GM23248 (cell line): ENCODE results near the gene EHMT2. TPM values are rescaled to one million over a fixed set of nuclear protein-coding genes. Genes with fewer than 3 reads are reported as not detected.

Experiments used
- DNase-seq: peaks from one replicate; pipeline ENCODE4 v3.0.0-alpha.2; 2015
- H2AFZ ChIP-seq: fragments of 200-600 bp; sonication (generic); 2 replicates; pipeline ENCODE4 v1.6.1; 2016; ENCODE audit warnings: antibody characterized with exemption
- H3F3A ChIP-seq: fragments of 200-600 bp; sonication (generic); 2 replicates; pipeline ENCODE4 v1.6.1; 2016; ENCODE audit warnings: mild to moderate bottlenecking, antibody characterized with exemption, mixed run types; ENCODE audit not compliant: insufficient read depth
- H3K27ac ChIP-seq: fragments of 200-600 bp; sonication (generic); 2 replicates; pipeline ENCODE4 v1.5.1; 2016; ENCODE audit warnings: mild to moderate bottlenecking
- H3K27me3 ChIP-seq: fragments of 200-600 bp; sonication (generic); replicated peaks from 2 replicates; pipeline ENCODE4 v1.6.1; 2016; ENCODE audit warnings: mild to moderate bottlenecking; ENCODE audit not compliant: insufficient read depth
- H3K36me3 ChIP-seq: fragments of 200-600 bp; sonication (generic); 2 replicates; pipeline ENCODE4 v1.6.1; 2016; ENCODE audit warnings: low read depth, mild to moderate bottlenecking
- H3K4me1 ChIP-seq: fragments of 200-600 bp; sonication (generic); 2 replicates; pipeline ENCODE4 v1.6.1; 2016; ENCODE audit warnings: mild to moderate bottlenecking; ENCODE audit not compliant: insufficient read depth
- H3K4me2 ChIP-seq: fragments of 200-600 bp; sonication (generic); one replicate; pipeline ENCODE4 v1.6.1; 2016; ENCODE audit warnings: mild to moderate bottlenecking; ENCODE audit not compliant: unreplicated experiment
- H3K4me3 ChIP-seq: fragments of 200-600 bp; sonication (generic); 2 replicates; pipeline ENCODE4 v1.5.1; 2016; ENCODE audit warnings: mild to moderate bottlenecking
- H3K79me2 ChIP-seq: fragments of 200-600 bp; sonication (generic); 2 replicates; pipeline ENCODE4 v1.6.1; 2016; ENCODE audit warnings: mild to moderate bottlenecking; ENCODE audit not compliant: insufficient read depth
- H3K9ac ChIP-seq: fragments of 200-600 bp; sonication (generic); 2 replicates; pipeline ENCODE4 v1.6.1; 2016; ENCODE audit warnings: mild to moderate bottlenecking
- H3K9me2 ChIP-seq: fragments of 200-600 bp; sonication (generic); 2 replicates; pipeline ENCODE4 v1.6.1; 2016; ENCODE audit warnings: mixed run types, mild to moderate bottlenecking, moderate library complexity; ENCODE audit not compliant: insufficient read depth
- H3K9me3 ChIP-seq: fragments of 200-600 bp; sonication (generic); one replicate; pipeline ENCODE4 v1.6.1; 2017; ENCODE audit warnings: low read depth
- H4K20me1 ChIP-seq: fragments of 200-600 bp; sonication (generic); 2 replicates; pipeline ENCODE4 v1.6.0; 2016; ENCODE audit not compliant: insufficient read depth
- EZH2 ChIP-seq: fragments of 200-600 bp; sonication (generic); IDR thresholded peaks from 2 replicates; pipeline ENCODE4 v1.6.1; 2018; ENCODE audit warnings: antibody characterized with exemption, mild to moderate bottlenecking; ENCODE audit not compliant: insufficient read depth, poor library complexity, severe bottlenecking
- EZH2phosphoT487 ChIP-seq: fragments of 200-600 bp; sonication (generic); IDR thresholded peaks from 2 replicates; pipeline ENCODE4 v1.6.1; 2018; ENCODE audit warnings: antibody characterized with exemption, moderate library complexity, mild to moderate bottlenecking, low read depth; ENCODE audit not compliant: insufficient read depth
- whole genome bisulfite sequencing, 2 experiments: methylation state at CpG; one replicate each; pipeline ENCODE4 v1.1.6; 2015 to 2017; ENCODE audit warnings: low lambda C conversion rate in 2 of 2, low coverage in 1 of 2; ENCODE audit errors: missing lambda C conversion rate in 2 of 2; 5-methylcytosine and 5-hydroxymethylcytosine counted together
- in situ Hi-C: fragments of 300-500 bp; cut with MboI; formaldehyde crosslinking; loops from 2 replicates; pipeline ENCODE4 v1.15.0; 2020
- polyA plus RNA-seq: library from polyadenylated mRNA; unstranded; fragments of >200 nt; fragmentation: Nextera tagmentation; extraction: Ambion mirVana; gene quantifications from 2 replicates; pipeline ENCODE4 v1.2.1, GENCODE V29; 2016
- total RNA-seq: library from RNA; depleted of rRNA; stranded (reverse); fragments of >200 nt; shearing (Covaris generic); gene quantifications from 2 replicates; pipeline ENCODE4 v1.2.3, GENCODE V29; 2014

The EHMT2 gene
- total and polyA plus RNA-seq, 2 experiments from 2014 or later: 27.5 to 41.5 TPM

- Histone ChIP-seq H4K20me1 (no peaks in the 10 kb centered on the region), H3K9ac (peak overlapping the region; percentile 82), H3K4me3 (peak overlapping the region; percentile 90), H3K27me3 (no peaks in the 10 kb centered on the region), H3K4me2 (peak overlapping the region; percentile 96), H2AFZ (peak overlapping the region; percentile 80), H3K36me3 (no peaks in the 10 kb centered on the region; the same call in 1 of the 2 replicates), H3K27ac (no peak overlapping the region), H3K9me2 (no peaks in the 10 kb centered on the region), H3K9me3 (no peaks in the 10 kb centered on the region), H3F3A (0 out of 2 replicates have a peak, but pooled peaks cover 7% of the 10 kb centered on the region), H3K79me2 (peaks cover 11% of the 10 kb centered on the region), H3K4me1 (peaks cover 11% of the 10 kb centered on the region)
- in situ Hi-C loops: no loop called here
- 23 to 34% methylated on average over 13 to 17 of the region's 17 CpGs for WGBS, 2 experiments
- DNase-seq: no peak
- TF ChIP-seq EZH2phosphoT487: no peak
- no peak for TF ChIP-seq EZH2
These were observed 35.6 kb downstream of the EHMT2 start for GRCh38 chr6:31861919-31862343.

- in situ Hi-C loops: no loop called here
- Histone ChIP-seq H4K20me1 (no peaks in the 10 kb centered on the region), H3K9ac (no peak overlapping the region), H3K79me2 (peaks cover 11% of the 10 kb centered on the region), H3K4me2 (no peak overlapping the region), H3K36me3 (no peaks in the 10 kb centered on the region; the same call in 1 of the 2 replicates), H3K27me3 (no peaks in the 10 kb centered on the region), H3K9me2 (no peaks in the 10 kb centered on the region), H2AFZ (no peak overlapping the region), H3K9me3 (no peaks in the 10 kb centered on the region), H3F3A (0 out of 2 replicates have a peak, but pooled peaks cover 7% of the 10 kb centered on the region), H3K4me1 (peaks cover 11% of the 10 kb centered on the region), H3K27ac (no peak overlapping the region), H3K4me3 (no peak overlapping the region)
- DNase-seq: no peak
- no peak for TF ChIP-seq EZH2
- TF ChIP-seq EZH2phosphoT487: no peak
- 89 to 90% methylated on average over 7 of the region's 7 CpGs for WGBS, 2 experiments
These were observed 36.3 kb downstream of the EHMT2 start for GRCh38 chr6:31861150-31861549.

GRCh38 chr6:31860349-31860748, 37.1 kb downstream of the EHMT2 start:
- WGBS, 2 experiments: 87 to 89% methylated on average over 13 of the region's 13 CpGs
- H3K4me1 ChIP-seq: peaks cover 11% of the 10 kb centered on the region
- H2AFZ ChIP-seq: no peak overlapping the region
- in situ Hi-C loops: no loop called here
- H3K4me3 ChIP-seq: no peak overlapping the region
- DNase-seq: no peak
- no peaks in the 10 kb centered on the region for H3K27me3 ChIP-seq
- H3K9me2 ChIP-seq: no peaks in the 10 kb centered on the region
- no peaks in the 10 kb centered on the region for H4K20me1 ChIP-seq
- TF ChIP-seq EZH2 (no peak), EZH2phosphoT487 (no peak)
- 0 out of 2 replicates have a peak, but pooled peaks cover 7% of the 10 kb centered on the region for H3F3A ChIP-seq
- no peak overlapping the region for H3K9ac ChIP-seq
- H3K36me3 ChIP-seq: no peaks in the 10 kb centered on the region; the same call in 1 of the 2 replicates
- no peaks in the 10 kb centered on the region for H3K9me3 ChIP-seq
- no peak overlapping the region for H3K27ac ChIP-seq
- H3K79me2 ChIP-seq: peaks cover 11% of the 10 kb centered on the region
- H3K4me2 ChIP-seq: no peak overlapping the region

GRCh38 chr6:31859923-31860322, 37.6 kb downstream of the EHMT2 start:
- Histone ChIP-seq H2AFZ (no peak overlapping the region), H3K79me2 (peaks cover 11% of the 10 kb centered on the region), H3K4me2 (no peak overlapping the region), H3K36me3 (no peaks in the 10 kb centered on the region; the same call in 1 of the 2 replicates), H3K9me2 (no peaks in the 10 kb centered on the region), H3K9ac (no peak overlapping the region), H3F3A (0 out of 2 replicates have a peak, but pooled peaks cover 7% of the 10 kb centered on the region), H3K27me3 (no peaks in the 10 kb centered on the region), H3K27ac (no peak overlapping the region), H3K4me1 (peaks cover 11% of the 10 kb centered on the region), H3K9me3 (no peaks in the 10 kb centered on the region), H3K4me3 (no peak overlapping the region), H4K20me1 (no peaks in the 10 kb centered on the region)
- TF ChIP-seq EZH2phosphoT487 (no peak), EZH2 (no peak)
- no peak for DNase-seq
- in situ Hi-C loops: no loop called here
- WGBS, 2 experiments: 83 to 88% methylated on average over 11 of the region's 11 CpGs
